HepG2 (cell line): ENCODE results near the gene HBEGF.

Experiments used
- ARNT ChIP-seq: fragments of 450-650 bp; IDR thresholded peaks from 2 replicates; pipeline ENCODE4 v1.6.1; 2017
- ATF3 ChIP-seq: sonication (generic); formaldehyde crosslinking; IDR thresholded peaks from 2 replicates; pipeline ENCODE4 v1.4.0; 2020; ENCODE audit warnings: missing genetic modification reagents
- BRF2 ChIP-seq: sonication (generic); formaldehyde crosslinking; IDR thresholded peaks from 2 replicates; pipeline ENCODE4 v1.8.1; 2022; ENCODE audit warnings: mild to moderate bottlenecking, missing genetic modification reagents
- FOSL1 ChIP-seq: sonication (generic); formaldehyde crosslinking; IDR thresholded peaks from 2 replicates; pipeline ENCODE4 v1.9.0; 2021; ENCODE audit warnings: missing genetic modification reagents, borderline replicate concordance
- MTA3 ChIP-seq: sonication (generic); formaldehyde crosslinking; IDR thresholded peaks from 2 replicates; pipeline ENCODE4 v1.4.0; 2020; ENCODE audit warnings: missing genetic modification reagents
- RBFOX2 ChIP-seq: fragments of 200-400 bp; formaldehyde crosslinking; IDR thresholded peaks from 2 replicates; pipeline ENCODE4 v1.6.1; 2017; ENCODE audit warnings: low read depth, mild to moderate bottlenecking, low read length
- RFXANK ChIP-seq: IDR thresholded peaks from 2 replicates; pipeline ENCODE4 v1.6.1; 2016
- TBP ChIP-seq: sonication (generic); formaldehyde crosslinking; IDR thresholded peaks from 2 replicates; pipeline ENCODE4 v1.5.0; 2020; ENCODE audit warnings: missing genetic modification reagents
- ZNF414 ChIP-seq: sonication (generic); formaldehyde crosslinking; IDR thresholded peaks from 2 replicates; pipeline ENCODE4 v1.5.0; 2020; ENCODE audit warnings: missing genetic modification reagents
- TF ChIP-seq, protein P1 (sequence below): fragments of 450-650 bp; IDR thresholded peaks from 2 replicates; pipeline ENCODE4 v1.6.1; 2017; ENCODE audit warnings: mild to moderate bottlenecking
- TF ChIP-seq, protein P2 (sequence below): sonication (generic); formaldehyde crosslinking; IDR thresholded peaks from 2 replicates; pipeline ENCODE4 v1.5.0; 2020; ENCODE audit warnings: mild to moderate bottlenecking, missing genetic modification reagents, moderate library complexity

- no peak for TF ChIP-seq RFXANK
- no peak for TF ChIP-seq RBFOX2
- no peak for TF ChIP-seq ZNF414 (CRISPR knock-in tag)
- TF ChIP-seq ARNT = no peak
- TF ChIP-seq TBP (CRISPR knock-in tag) = no peak
- no peak for TF ChIP-seq FOSL1
- TF ChIP-seq MTA3 (CRISPR knock-in tag) = no peak
- TF ChIP-seq BRF2 (CRISPR knock-in tag) = no peak
- TF ChIP-seq, protein P1, sequence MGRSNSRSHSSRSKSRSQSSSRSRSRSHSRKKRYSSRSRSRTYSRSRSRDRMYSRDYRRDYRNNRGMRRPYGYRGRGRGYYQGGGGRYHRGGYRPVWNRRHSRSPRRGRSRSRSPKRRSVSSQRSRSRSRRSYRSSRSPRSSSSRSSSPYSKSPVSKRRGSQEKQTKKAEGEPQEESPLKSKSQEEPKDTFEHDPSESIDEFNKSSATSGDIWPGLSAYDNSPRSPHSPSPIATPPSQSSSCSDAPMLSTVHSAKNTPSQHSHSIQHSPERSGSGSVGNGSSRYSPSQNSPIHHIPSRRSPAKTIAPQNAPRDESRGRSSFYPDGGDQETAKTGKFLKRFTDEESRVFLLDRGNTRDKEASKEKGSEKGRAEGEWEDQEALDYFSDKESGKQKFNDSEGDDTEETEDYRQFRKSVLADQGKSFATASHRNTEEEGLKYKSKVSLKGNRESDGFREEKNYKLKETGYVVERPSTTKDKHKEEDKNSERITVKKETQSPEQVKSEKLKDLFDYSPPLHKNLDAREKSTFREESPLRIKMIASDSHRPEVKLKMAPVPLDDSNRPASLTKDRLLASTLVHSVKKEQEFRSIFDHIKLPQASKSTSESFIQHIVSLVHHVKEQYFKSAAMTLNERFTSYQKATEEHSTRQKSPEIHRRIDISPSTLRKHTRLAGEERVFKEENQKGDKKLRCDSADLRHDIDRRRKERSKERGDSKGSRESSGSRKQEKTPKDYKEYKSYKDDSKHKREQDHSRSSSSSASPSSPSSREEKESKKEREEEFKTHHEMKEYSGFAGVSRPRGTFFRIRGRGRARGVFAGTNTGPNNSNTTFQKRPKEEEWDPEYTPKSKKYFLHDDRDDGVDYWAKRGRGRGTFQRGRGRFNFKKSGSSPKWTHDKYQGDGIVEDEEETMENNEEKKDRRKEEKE = no peak
- TF ChIP-seq ATF3 (CRISPR knock-in tag) = no peak
- TF ChIP-seq, protein P2, sequence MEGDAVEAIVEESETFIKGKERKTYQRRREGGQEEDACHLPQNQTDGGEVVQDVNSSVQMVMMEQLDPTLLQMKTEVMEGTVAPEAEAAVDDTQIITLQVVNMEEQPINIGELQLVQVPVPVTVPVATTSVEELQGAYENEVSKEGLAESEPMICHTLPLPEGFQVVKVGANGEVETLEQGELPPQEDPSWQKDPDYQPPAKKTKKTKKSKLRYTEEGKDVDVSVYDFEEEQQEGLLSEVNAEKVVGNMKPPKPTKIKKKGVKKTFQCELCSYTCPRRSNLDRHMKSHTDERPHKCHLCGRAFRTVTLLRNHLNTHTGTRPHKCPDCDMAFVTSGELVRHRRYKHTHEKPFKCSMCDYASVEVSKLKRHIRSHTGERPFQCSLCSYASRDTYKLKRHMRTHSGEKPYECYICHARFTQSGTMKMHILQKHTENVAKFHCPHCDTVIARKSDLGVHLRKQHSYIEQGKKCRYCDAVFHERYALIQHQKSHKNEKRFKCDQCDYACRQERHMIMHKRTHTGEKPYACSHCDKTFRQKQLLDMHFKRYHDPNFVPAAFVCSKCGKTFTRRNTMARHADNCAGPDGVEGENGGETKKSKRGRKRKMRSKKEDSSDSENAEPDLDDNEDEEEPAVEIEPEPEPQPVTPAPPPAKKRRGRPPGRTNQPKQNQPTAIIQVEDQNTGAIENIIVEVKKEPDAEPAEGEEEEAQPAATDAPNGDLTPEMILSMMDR (CRISPR knock-in tag) = no peak
Observed at GRCh38 chr5:140381351-140381750, 34.9 kb upstream of the HBEGF start.
